HEK293 (cell line): ENCODE results near the gene SLC49A3.

ENCODE experiments used
- CTCF ChIA-PET: fragments of 350-600 bp; formaldehyde crosslinking; extraction: SDS; loops from one replicate; lab custom pipeline; 2021; ENCODE audit warnings: antibody characterized with exemption; lab: Yijun Ruan, JAX
- POLR2A ChIA-PET: fragments of 300-600 bp; formaldehyde crosslinking; extraction: SDS; loops from one replicate; lab custom pipeline; 2020; ENCODE audit warnings: antibody characterized with exemption, inconsistent platforms; lab: Yijun Ruan, JAX
- H3K27ac ChIP-seq: fragments of 200-500 bp; sonication (Bioruptor generic); 2 replicates; pipeline ENCODE4 v1.5.1; 2014; ENCODE audit warnings: low read depth, low read length, control low read depth, inconsistent platforms; ENCODE audit errors: extremely low read depth
- H3K36me3 ChIP-seq, 2 experiments: fragments of 200-500 bp in 1 of 2; sonication (Bioruptor generic) in 1 of 2; 1 replicate in 1 of 2; 2 replicates in 1 of 2; pipeline ENCODE4 v1.5.1; 2014 to 2017; ENCODE audit warnings: inconsistent platforms in 2 of 2, low read length in 2 of 2; ENCODE audit not compliant: control insufficient read depth in 2 of 2, insufficient read depth in 1 of 2
- H3K4me1 ChIP-seq: fragments of 200-500 bp; sonication (Bioruptor generic); 2 replicates; pipeline ENCODE4 v1.5.1; 2014; ENCODE audit warnings: mild to moderate bottlenecking, low read length, inconsistent platforms; ENCODE audit not compliant: control insufficient read depth, insufficient read depth
- H3K4me3 ChIP-seq: 2 replicates; pipeline ENCODE4 v1.5.1; 2011; ENCODE audit warnings: low read depth, mild to moderate bottlenecking, control low read depth, low read length, moderate library complexity
- H3K9me3 ChIP-seq: fragments of 200-500 bp; sonication (Bioruptor generic); 2 replicates; pipeline ENCODE4 v1.5.1; 2014; ENCODE audit warnings: low read depth, low read length, inconsistent platforms; ENCODE audit not compliant: control insufficient read depth, insufficient read depth
- INSM2 ChIP-seq: fragments of 450-650 bp; formaldehyde crosslinking; IDR thresholded peaks from 2 replicates; pipeline ENCODE4 v1.5.1; 2016; ENCODE audit warnings: missing biosample characterization, missing genetic modification characterization
- REPIN1 ChIP-seq: fragments of 450-650 bp; formaldehyde crosslinking; IDR thresholded peaks from 2 replicates; pipeline ENCODE4 v1.5.1; 2017; ENCODE audit warnings: missing biosample characterization, missing genetic modification characterization, low read depth
- TRIM28 ChIP-seq: IDR thresholded peaks from 2 replicates; pipeline ENCODE4 v1.6.1; 2011; ENCODE audit warnings: low read length, control low read depth, borderline replicate concordance
- ZBTB6 ChIP-seq: fragments of 450-650 bp; formaldehyde crosslinking; IDR thresholded peaks from 2 replicates; pipeline ENCODE4 v1.5.1; 2017; ENCODE audit warnings: missing biosample characterization, missing genetic modification characterization
- ZFP41 ChIP-seq: fragments of 450-650 bp; formaldehyde crosslinking; IDR thresholded peaks from 2 replicates; pipeline ENCODE4 v1.5.1; 2016; ENCODE audit warnings: missing biosample characterization, missing genetic modification characterization, borderline replicate concordance
- ZFP69B ChIP-seq: fragments of 450-650 bp; formaldehyde crosslinking; IDR thresholded peaks from 2 replicates; pipeline ENCODE4 v1.5.1; 2016; ENCODE audit warnings: missing biosample characterization, missing genetic modification characterization
- ZNF10 ChIP-seq: fragments of 450-650 bp; formaldehyde crosslinking; IDR thresholded peaks from 2 replicates; pipeline ENCODE4 v1.5.1; 2017; ENCODE audit warnings: missing biosample characterization, missing genetic modification characterization
- ZNF140 ChIP-seq: fragments of 450-650 bp; formaldehyde crosslinking; IDR thresholded peaks from 2 replicates; pipeline ENCODE4 v1.5.1; 2016; ENCODE audit warnings: missing biosample characterization, missing genetic modification characterization
- ZNF174 ChIP-seq: fragments of 450-650 bp; formaldehyde crosslinking; IDR thresholded peaks from 2 replicates; pipeline ENCODE4 v1.5.0; 2017; ENCODE audit warnings: missing biosample characterization, mild to moderate bottlenecking, missing genetic modification characterization
- ZNF26 ChIP-seq: fragments of 450-650 bp; formaldehyde crosslinking; IDR thresholded peaks from 2 replicates; pipeline ENCODE4 v1.5.1; 2016; ENCODE audit warnings: missing biosample characterization, missing genetic modification characterization
- ZNF311 ChIP-seq: fragments of 450-650 bp; formaldehyde crosslinking; IDR thresholded peaks from 2 replicates; pipeline ENCODE4 v1.5.1; 2017; ENCODE audit warnings: missing biosample characterization, missing genetic modification characterization, borderline replicate concordance
- ZNF335 ChIP-seq: fragments of 450-650 bp; formaldehyde crosslinking; conservative IDR thresholded peaks from 2 replicates; pipeline ENCODE4 v1.5.1; 2016; ENCODE audit warnings: missing biosample characterization, missing genetic modification characterization
- ZNF366 ChIP-seq: fragments of 450-650 bp; formaldehyde crosslinking; conservative IDR thresholded peaks from 2 replicates; pipeline ENCODE4 v1.5.1; 2016; ENCODE audit warnings: missing biosample characterization, missing genetic modification characterization
- ZNF449 ChIP-seq: fragments of 450-650 bp; formaldehyde crosslinking; IDR thresholded peaks from 2 replicates; pipeline ENCODE4 v1.5.1; 2017; ENCODE audit warnings: missing biosample characterization, mild to moderate bottlenecking, missing genetic modification characterization, moderate library complexity
- ZNF510 ChIP-seq: fragments of 450-650 bp; formaldehyde crosslinking; IDR thresholded peaks from 2 replicates; pipeline ENCODE4 v1.5.1; 2018; ENCODE audit warnings: mild to moderate bottlenecking, missing genetic modification characterization, missing biosample characterization; ENCODE audit not compliant: insufficient replicate concordance
- ZNF514 ChIP-seq: fragments of 450-650 bp; formaldehyde crosslinking; IDR thresholded peaks from 2 replicates; pipeline ENCODE4 v1.5.1; 2016; ENCODE audit warnings: missing biosample characterization, missing genetic modification characterization
- ZNF530 ChIP-seq: fragments of 450-650 bp; formaldehyde crosslinking; IDR thresholded peaks from 2 replicates; pipeline ENCODE4 v1.5.1; 2016; ENCODE audit warnings: low read depth, missing biosample characterization, missing genetic modification characterization
- ZNF596 ChIP-seq: fragments of 450-650 bp; IDR thresholded peaks from 2 replicates; pipeline ENCODE4 v1.5.0; 2018; ENCODE audit warnings: missing biosample characterization, mild to moderate bottlenecking, missing genetic modification characterization, moderate library complexity
- ZNF600 ChIP-seq: fragments of 450-650 bp; formaldehyde crosslinking; IDR thresholded peaks from 2 replicates; pipeline ENCODE4 v1.5.1; 2016; ENCODE audit warnings: missing biosample characterization, missing genetic modification characterization
- ZNF621 ChIP-seq: fragments of 450-650 bp; formaldehyde crosslinking; IDR thresholded peaks from 2 replicates; pipeline ENCODE4 v1.5.1; 2017; ENCODE audit warnings: missing biosample characterization, missing genetic modification characterization
- ZNF654 ChIP-seq: fragments of 450-650 bp; formaldehyde crosslinking; IDR thresholded peaks from 2 replicates; pipeline ENCODE4 v1.5.1; 2016; ENCODE audit warnings: low read depth, missing biosample characterization, missing genetic modification characterization
- ZNF76 ChIP-seq: fragments of 450-650 bp; formaldehyde crosslinking; IDR thresholded peaks from 2 replicates; pipeline ENCODE4; 2016; ENCODE audit warnings: low read depth, missing biosample characterization, missing genetic modification characterization, borderline replicate concordance
- ZSCAN18 ChIP-seq: fragments of 450-650 bp; formaldehyde crosslinking; IDR thresholded peaks from 2 replicates; pipeline ENCODE4 v1.5.1; 2016; ENCODE audit warnings: missing biosample characterization, missing genetic modification characterization

SLC49A3 gene

DNA sequence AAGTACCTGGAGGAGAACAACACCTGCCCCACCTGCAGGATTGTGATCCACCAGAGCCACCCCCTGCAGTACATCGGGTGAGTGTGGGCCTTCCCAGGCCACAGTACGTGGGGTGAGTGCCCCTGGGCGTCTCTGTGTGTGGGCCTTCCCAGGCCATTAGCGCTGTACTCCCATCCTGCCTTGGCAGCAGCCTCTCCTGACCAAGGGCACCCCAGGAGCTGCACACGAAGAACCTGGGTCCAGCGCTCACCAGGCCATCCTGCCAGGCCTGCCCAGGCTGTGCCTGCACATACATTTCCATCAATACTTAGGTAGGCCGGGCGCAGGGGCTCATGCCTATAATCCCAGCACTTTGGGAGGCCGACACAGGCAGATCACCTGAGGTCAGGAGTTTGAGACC, 46.0 kb upstream of the SLC49A3 start (continued):
- TF ChIP-seq INSM2 (tag by site-specific recombination) (no peak), ZNF311 (tag by site-specific recombination) (no peak), ZNF26 (tag by site-specific recombination) (no peak), ZNF514 (tag by site-specific recombination) (no peak), REPIN1 (no peak), ZNF335 (tag by site-specific recombination) (no peak), ZNF10 (tag by site-specific recombination) (no peak), ZNF174 (no peak), TRIM28 (no peak), ZNF76 (no peak)
- TF ChIP-seq, all 188 proteins: peak for 0

- H3K4me3 ChIP-seq = no peak overlapping the region
- H3K9me3 ChIP-seq = no peaks in the 10 kb centered on the region
- CTCF ChIA-PET = no interaction called here
- no peak for TF ChIP-seq ZNF366
- TF ChIP-seq, all 188 proteins: peak for 0
- Histone ChIP-seq H3K4me1 (no peaks in the 10 kb centered on the region), H3K36me3 (peaks cover 0 to 72% of the 10 kb centered on the region in 2 experiments; a peak in 2 of 3 replicates), H3K27ac (no peak overlapping the region)
- POLR2A ChIA-PET = no interaction called here
Measured at GRCh38 chr4:734075-734474, 45.1 kb upstream of the SLC49A3 start.

- ChIA-PET POLR2A (no interaction called here), CTCF (no interaction called here)
- Histone ChIP-seq H3K4me3 (no peak overlapping the region), H3K36me3 (peaks cover 0 to 69% of the 10 kb centered on the region in 2 experiments; a peak in 2 of 3 replicates), H3K27ac (no peak overlapping the region)
- TF ChIP-seq ZNF510 (no peak), ZBTB6 (tag by site-specific recombination) (no peak), ZFP69B (tag by site-specific recombination) (no peak), ZSCAN18 (tag by site-specific recombination) (no peak), ZNF600 (no peak), ZNF530 (tag by site-specific recombination) (no peak), ZNF140 (tag by site-specific recombination) (no peak), ZNF596 (tag by site-specific recombination) (no peak), ZFP41 (no peak), ZNF654 (tag by site-specific recombination) (no peak), ZNF449 (no peak), ZNF621 (tag by site-specific recombination) (no peak)
- TF ChIP-seq, all 188 proteins: peak for 0
- Histone ChIP-seq H3K9me3 (no peaks in the 10 kb centered on the region), H3K4me1 (no peaks in the 10 kb centered on the region)
Measured at GRCh38 chr4:733631-733980, 44.7 kb upstream of the SLC49A3 start.
